ENCODE measurements around the gene PRSS8. TPM values are rescaled to one million over a fixed set of nuclear protein-coding genes. Genes with fewer than 3 reads are reported as not detected.

The PRSS8 gene
- total RNA-seq, 4 donors from 2014 or later: 39.2 to 121 (median 49.2) TPM

GRCh38 chr16:31082368-31083045, 53.0 kb downstream of the PRSS8 start:
- H3K36me3 ChIP-seq: peaks cover 23 to 98% (median 46%) of the 10 kb centered on the region in 3 donors
- no peak overlapping the region for H3K4me3 ChIP-seq
- TF ChIP-seq CTCF (IDR thresholded peaks at IDR 0.05) (no peak), POLR2A (IDR thresholded peaks at IDR 0.05) (no peak)
- intact Hi-C loops (cut with DNase I): no loop called here
- no peaks in the 10 kb centered on the region for H3K9me3 ChIP-seq
- WGBS, 2 donors: 60 to 74% methylated on average over 1 to 6 of the region's 14 CpGs
- no peak overlapping the region for H3K27ac ChIP-seq
- no peak for DNase-seq
- H3K27me3 ChIP-seq: no peaks in the 10 kb centered on the region
- H3K4me1 ChIP-seq: peaks cover 0 to 16% (median 2%) of the 10 kb centered on the region in 3 donors

Small RNA genes lying within 50 kb of the gene (small RNA-seq; reads per million reads assigned to genes)
- gene AC009088.4 (0 reads per million in 4 donors), gene NDUFA3P6 (0 reads per million in 4 donors)

Other genes with a start within 250 kb of the PRSS8 start
- gene BCL7C, start 241.7 kb downstream of the PRSS8 start, total RNA-seq: 10 to 100 TPM; 16.2 to 41.4 (median 25.8) TPM
- gene CTF1, start 239.1 kb downstream of the PRSS8 start, total RNA-seq: 1 to 10 TPM in 3 of 4 donors, under 1 TPM in 1; 0.53 to 3.6 (median 1.8) TPM
- gene FBXL19, start 212.2 kb downstream of the PRSS8 start, total RNA-seq: 10 to 100 TPM; 17.0 to 28.7 (median 25.1) TPM
- gene ORAI3, start 186.7 kb downstream of the PRSS8 start, total RNA-seq: 10 to 100 TPM in 3 of 4 donors, 1 to 10 TPM in 1; 4.0 to 28.6 (median 18.0) TPM
- 1 to 10 TPM; 3.5 to 8.0 (median 5.4) TPM for gene SETD1A, start 178.0 kb downstream of the PRSS8 start, total RNA-seq
- gene HSD3B7, start 150.5 kb downstream of the PRSS8 start, total RNA-seq: 10 to 100 TPM in 1 of 4 donors, 1 to 10 TPM in 3; 6.9 to 17.0 (median 8.8) TPM
- gene STX1B, start 125.1 kb downstream of the PRSS8 start, total RNA-seq: 1 to 10 TPM in 1 of 4 donors, under 1 TPM in 3; 0.06 to 1.5 (median 0.20) TPM
- 10 to 100 TPM; 19.0 to 35.9 (median 25.1) TPM for gene STX4, start 102.2 kb downstream of the PRSS8 start, total RNA-seq
- 10 to 100 TPM in 2 of 4 donors, 1 to 10 TPM in 2; 8.6 to 14.9 (median 10.7) TPM for gene ZNF668, start 61.5 kb downstream of the PRSS8 start, total RNA-seq
- 10 to 100 TPM in 2 of 4 donors, 1 to 10 TPM in 2; 6.5 to 13.4 (median 10.0) TPM for gene ZNF646, start 61.3 kb downstream of the PRSS8 start, total RNA-seq
- gene PRSS53, start 46.8 kb downstream of the PRSS8 start, total RNA-seq: 1 to 10 TPM in 3 of 4 donors, under 1 TPM in 1; 0.41 to 1.3 (median 1.1) TPM
- gene VKORC1, start 40.9 kb downstream of the PRSS8 start, total RNA-seq: 10 to 100 TPM; 27.6 to 56.6 (median 44.0) TPM
- gene BCKDK, start 27.3 kb downstream of the PRSS8 start, total RNA-seq: 10 to 100 TPM; 26.6 to 39.8 (median 33.5) TPM
- 10 to 100 TPM; 25.7 to 57.2 (median 30.4) TPM for gene KAT8, start 18.1 kb downstream of the PRSS8 start, total RNA-seq
- 1 to 10 TPM in 2 of 4 donors, under 1 TPM in 2; 0.38 to 4.2 (median 1.9) TPM for gene PRSS36, start 14.3 kb upstream of the PRSS8 start, total RNA-seq
- 10 to 100 TPM; 30.2 to 97.8 (median 55.1) TPM for gene FUS, start 44.4 kb upstream of the PRSS8 start, total RNA-seq
- 10 to 100 TPM; 53.0 to 70.7 (median 63.9) TPM for gene PYCARD, start 67.0 kb upstream of the PRSS8 start, total RNA-seq
- gene TRIM72, start 78.4 kb upstream of the PRSS8 start, total RNA-seq: not detected
- gene PYDC1, start 81.4 kb upstream of the PRSS8 start, total RNA-seq: not detected
- gene ITGAM, start 124.2 kb upstream of the PRSS8 start, total RNA-seq: 10 to 100 TPM in 1 of 4 donors, 1 to 10 TPM in 1, under 1 TPM in 2; 0.19 to 20.2 (median 3.1) TPM
- gene ITGAX, start 219.4 kb upstream of the PRSS8 start, total RNA-seq: 1 to 10 TPM in 2 of 4 donors, under 1 TPM in 2; 0.82 to 4.5 (median 1.8) TPM

All from esophagus squamous epithelium (tissue), 5 donors.